ENCODE measurements around the gene STX2.
"Not testable (repeated sequence)": the region's sequence is repeated elsewhere in the genome, so short reads cannot be mapped to it uniquely, and the experiment has no call there.

The STX2 gene

DNA sequence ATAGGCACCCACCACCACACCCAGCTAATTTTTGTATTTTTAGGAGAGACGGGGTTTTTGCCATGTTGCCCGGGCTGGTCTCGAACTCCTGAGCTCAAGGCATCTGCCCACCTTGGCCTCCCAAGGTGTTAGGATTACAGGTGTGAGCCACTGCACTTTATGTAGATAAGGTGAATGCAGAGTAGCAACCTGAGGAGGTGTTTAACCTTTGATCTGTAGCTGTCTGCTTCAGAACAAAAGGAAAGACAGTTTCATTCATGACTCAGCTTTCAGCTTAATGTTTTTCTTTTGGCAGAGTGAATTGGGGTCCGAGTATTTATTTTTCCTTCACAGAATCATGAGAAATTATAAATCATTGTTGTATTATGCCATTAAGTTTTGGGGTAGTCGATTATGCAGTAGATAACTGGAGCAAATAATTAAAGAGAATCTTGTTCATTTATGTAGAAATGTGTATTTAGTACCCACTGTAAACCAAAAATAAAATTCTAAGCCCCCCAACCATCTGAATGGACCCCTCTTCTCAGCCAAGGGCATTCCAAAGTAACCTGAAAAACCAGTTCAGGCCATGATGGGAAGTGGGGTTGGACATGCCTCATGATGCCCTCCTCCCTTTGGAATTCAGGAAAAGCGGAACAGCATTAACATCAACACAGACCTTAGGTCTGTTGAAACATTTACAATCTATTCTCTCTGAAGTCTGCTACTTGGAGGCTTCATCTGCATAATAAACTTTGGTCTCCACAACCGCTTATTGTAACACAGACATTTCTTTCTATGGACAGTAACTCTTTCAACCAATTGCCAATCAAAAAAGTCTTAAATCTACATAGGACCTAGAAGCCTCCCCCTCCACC is 10.7 kb upstream of the STX2 start:
- TF ChIP-seq, protein P1, sequence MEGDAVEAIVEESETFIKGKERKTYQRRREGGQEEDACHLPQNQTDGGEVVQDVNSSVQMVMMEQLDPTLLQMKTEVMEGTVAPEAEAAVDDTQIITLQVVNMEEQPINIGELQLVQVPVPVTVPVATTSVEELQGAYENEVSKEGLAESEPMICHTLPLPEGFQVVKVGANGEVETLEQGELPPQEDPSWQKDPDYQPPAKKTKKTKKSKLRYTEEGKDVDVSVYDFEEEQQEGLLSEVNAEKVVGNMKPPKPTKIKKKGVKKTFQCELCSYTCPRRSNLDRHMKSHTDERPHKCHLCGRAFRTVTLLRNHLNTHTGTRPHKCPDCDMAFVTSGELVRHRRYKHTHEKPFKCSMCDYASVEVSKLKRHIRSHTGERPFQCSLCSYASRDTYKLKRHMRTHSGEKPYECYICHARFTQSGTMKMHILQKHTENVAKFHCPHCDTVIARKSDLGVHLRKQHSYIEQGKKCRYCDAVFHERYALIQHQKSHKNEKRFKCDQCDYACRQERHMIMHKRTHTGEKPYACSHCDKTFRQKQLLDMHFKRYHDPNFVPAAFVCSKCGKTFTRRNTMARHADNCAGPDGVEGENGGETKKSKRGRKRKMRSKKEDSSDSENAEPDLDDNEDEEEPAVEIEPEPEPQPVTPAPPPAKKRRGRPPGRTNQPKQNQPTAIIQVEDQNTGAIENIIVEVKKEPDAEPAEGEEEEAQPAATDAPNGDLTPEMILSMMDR (IDR thresholded peaks at IDR 0.05; ENCODE audit: low read depth, low read length), result no peak

DNA sequence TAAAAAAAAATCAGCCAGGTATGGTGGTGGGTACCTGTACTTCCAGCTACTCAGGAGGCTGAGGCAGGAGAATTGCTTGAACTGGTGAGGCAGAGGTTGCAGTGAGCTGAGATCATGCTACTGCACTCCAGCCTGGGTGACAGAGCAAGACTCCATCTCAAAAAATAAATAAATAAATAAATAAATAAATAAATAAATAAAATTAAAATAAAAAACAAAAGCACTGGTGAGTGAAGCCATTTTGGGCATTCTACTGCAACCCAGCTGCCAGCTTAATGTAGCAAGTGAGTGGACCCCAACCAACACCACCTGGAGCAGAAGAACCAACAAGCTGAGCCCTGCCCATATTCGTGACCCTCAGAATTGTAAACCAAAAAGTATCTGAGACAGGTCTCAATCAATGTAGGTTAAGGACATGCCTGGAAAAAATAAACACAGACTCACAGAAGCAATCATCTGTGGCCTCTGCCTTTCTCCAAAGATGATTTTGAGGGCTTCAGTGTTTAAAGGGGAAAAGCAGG is 9.8 kb upstream of the STX2 start:
- not testable (repeated sequence) for DNase-seq (ENCODE audit: extremely low read depth, low read depth)

More for the DNA sequence above, 10.7 kb upstream of the STX2 start:
- DNase-seq (ENCODE audit: extremely low read depth, low read depth), result no peak

DNA sequence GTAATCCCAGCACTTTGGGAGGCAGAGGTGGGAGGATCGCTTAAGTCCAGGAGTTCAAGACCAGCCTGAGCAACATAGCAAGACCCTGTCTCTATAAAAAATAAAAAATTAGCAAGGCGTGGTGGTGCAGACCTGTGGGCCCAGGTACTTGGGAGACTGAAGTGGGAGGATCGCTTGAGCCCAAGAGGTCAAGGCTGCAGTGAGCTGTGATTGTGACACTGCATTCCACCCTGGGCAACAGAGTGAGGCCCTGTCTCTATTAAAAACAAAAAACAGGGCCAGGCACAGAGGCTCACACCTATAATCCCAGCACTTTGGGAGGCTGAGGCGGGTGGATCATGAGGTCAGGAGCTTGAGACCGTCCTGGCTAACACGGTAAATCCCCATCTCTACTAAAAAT is 9.1 kb upstream of the STX2 start:
- DNase-seq (ENCODE audit: extremely low read depth, low read depth), result not testable (repeated sequence)

DNA sequence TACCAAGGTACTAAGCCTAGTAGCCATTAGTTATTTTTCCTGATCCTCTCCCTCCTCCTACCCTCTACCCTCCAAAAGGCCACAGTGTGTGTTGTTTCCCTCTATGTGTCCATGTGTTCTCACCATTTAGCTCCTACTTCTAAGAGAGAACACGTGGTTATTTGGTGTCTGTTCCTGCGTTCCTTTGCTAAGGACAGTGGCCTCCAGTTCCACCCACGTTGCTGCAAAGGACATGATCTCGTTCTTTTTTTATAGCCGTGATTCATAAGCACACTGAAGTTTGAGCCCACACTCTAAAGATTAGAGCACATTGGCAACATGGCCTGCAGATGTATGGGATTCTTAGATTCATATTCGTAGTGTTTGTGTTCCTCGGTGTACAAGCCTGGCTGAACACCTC is 8.1 kb upstream of the STX2 start:
- TF ChIP-seq, protein P1 (IDR thresholded peaks at IDR 0.05; ENCODE audit: low read depth, low read length), result no peak
- DNase-seq (ENCODE audit: extremely low read depth, low read depth), result no peak

DNA sequence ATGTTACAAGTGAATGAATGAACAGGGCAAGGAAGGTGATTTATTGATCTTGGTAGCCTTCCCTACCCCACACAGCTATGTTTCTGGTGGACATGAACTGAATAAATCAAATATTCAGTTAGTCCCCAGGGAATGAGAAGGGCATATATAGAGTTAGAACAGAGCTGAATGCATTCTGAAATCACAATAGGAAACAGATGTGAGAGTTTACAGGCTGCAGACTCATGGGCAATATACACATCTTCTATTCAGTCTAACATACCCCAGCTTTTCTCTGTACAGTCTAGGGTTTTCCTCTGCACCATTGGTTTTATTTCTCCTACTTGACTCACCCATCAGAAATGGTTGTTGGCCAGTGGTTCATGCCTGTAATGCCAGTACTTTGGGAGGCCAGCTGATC is 7.3 kb upstream of the STX2 start:
- DNase-seq (ENCODE audit: extremely low read depth, low read depth), result no peak
- TF ChIP-seq, protein P1 (IDR thresholded peaks at IDR 0.05; ENCODE audit: low read depth, low read length), result no peak

- no peak for DNase-seq (ENCODE audit: extremely low read depth, low read depth)
- TF ChIP-seq, protein P1 (IDR thresholded peaks at IDR 0.05; ENCODE audit: low read depth, low read length), result no peak
Measured at GRCh38 chr12:130839770-130840404, 837 bp upstream of the STX2 start.

DNA sequence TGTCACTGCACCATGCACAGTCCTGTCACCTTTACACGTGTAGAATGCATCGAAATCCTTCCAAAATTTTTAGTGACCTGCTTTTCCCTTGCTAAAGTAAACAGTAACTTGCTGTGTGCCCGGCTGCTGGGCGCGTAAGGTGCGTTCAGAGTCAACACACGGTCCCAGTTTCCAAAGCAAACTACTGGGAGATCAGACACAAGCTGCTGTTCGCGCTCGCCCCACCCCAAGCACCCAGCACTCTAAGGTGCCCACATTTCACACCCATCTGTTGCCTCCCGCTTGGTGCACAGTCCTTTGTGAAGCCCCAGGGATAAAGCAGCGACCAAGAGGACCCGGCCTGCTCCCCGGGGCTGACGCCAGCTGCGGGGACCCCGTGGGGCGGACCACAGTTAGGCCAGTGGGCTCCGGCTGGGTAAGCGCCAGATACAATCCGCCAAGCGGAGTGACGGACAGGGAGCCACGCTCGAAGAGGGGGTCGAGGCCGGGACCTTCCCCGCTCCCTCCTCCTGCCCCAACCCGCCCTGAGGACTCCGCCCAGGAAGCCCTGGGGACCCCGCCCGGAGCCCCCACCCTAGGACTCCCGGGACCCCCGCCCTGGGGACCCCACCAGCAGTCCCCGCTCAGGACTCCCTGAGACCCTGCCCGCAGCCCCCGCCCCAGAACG is 633 bp downstream of the STX2 start:
- no peak for DNase-seq (ENCODE audit: extremely low read depth, low read depth)
- TF ChIP-seq, protein P1 (IDR thresholded peaks at IDR 0.05; ENCODE audit: low read depth, low read length), result no peak

DNA sequence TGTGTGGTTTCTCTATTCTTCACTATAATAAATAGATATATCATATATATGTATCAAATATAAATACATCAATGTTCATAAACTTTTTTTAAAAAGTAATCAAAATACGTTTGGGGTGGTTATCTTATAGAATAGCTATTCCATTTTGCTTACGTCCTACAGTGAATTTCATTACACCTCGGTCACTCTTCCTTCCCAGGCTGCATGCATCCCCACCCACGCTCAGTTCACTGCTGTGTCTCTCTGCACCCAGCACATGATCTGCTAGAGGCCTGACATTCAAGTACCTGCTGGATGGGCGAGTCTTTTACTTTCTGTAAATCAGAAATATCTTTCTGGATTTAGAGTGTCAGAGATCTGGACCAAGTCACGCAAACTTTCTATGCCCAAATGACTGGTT is 3.6 kb downstream of the STX2 start:
- DNase-seq (ENCODE audit: extremely low read depth, low read depth), result no peak
- TF ChIP-seq, protein P1 (IDR thresholded peaks at IDR 0.05; ENCODE audit: low read depth, low read length), result no peak
